Activated CD4-positive, CD25-positive, alpha-beta regulatory T cell treated with anti-CD3 and anti-CD28 coated beads, Interleukin-2, amount 50 U/mL, for 16 hours (primary cell): ENCODE data around the gene EARS2.
"Not testable (repeated sequence)": the region's sequence is repeated elsewhere in the genome, so short reads cannot be mapped to it uniquely, and the experiment has no call there.

Experiments
- DNase-seq: peaks from one replicate; pipeline ENCODE4 v3.0.0-alpha.2; 2020; ENCODE audit warnings: low read depth, low spot score

The EARS2 gene

DNA sequence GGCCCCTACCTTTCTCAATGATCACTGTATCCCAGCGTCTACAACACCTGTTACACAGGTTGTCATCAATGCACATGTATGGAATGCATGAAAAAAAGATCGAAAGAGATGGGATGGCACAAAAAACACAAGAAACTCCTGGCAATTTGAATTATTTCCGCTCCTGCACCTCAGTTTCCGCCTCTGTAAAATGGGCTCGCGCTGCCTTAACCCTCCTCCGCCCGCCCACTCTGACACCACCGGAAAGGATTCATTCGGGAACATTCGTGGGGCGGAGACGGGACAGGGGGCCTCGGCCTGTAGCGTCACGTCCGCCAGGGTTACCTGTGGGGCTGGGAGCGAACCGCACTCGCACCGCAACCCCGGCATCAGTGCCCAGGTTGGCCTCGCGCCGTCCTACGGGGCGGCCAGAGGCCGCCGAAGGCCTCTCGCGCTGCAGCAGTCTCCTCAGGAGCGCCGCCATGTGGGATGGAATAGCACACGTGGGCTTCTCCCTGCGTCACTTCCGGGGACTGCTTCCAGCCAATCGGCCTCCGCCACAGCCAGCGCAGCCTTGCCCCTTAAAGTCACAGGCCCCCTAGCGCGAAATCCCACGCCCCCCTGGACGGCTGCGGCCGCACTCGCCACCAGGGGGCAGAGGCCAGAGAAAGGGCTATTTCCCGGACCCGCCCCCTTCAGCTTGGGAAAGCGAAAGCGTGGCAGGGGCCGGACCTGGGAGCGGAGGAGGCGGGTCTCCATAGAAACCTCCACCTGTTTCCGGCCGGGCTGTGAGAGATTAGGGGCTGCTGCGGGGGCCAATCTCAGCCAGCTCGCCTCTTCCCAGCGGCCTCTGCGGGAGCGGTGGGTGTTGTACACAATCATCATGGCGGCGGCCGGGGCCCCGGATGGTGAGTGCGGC, at the start of gene EARS2, which contains the start of gene UBFD1:
EARS2 (minus strand) TSS at position 470 of the 898 bp plus-strand sequence; CDS start at position 463, 7 bp downstream.
UBFD1 (plus strand) TSS at position 847 of the 898 bp plus-strand sequence; CDS start at position 863, 16 bp downstream.
- peak; percentile 95 for DNase-seq

- DNase-seq: no peak
Measured at GRCh38 chr16:23597003-23597756, 40.0 kb upstream of the EARS2 start.

GRCh38 chr16:23595951-23596720, 39.0 kb upstream of the EARS2 start, which contains the start of gene NDUFAB1:
NDUFAB1 (minus strand) TSS chr16:23596316; CDS start chr16:23596290, 26 bp downstream.
- DNase-seq: peak; percentile 83

GRCh38 chr16:23595246-23595950, 38.2 kb upstream of the EARS2 start:
- DNase-seq: no peak

GRCh38 chr16:23594186-23594585, 37.0 kb upstream of the EARS2 start:
- no peak for DNase-seq

GRCh38 chr16:23590181-23590580, 33.0 kb upstream of the EARS2 start:
- no peak for DNase-seq

DNA sequence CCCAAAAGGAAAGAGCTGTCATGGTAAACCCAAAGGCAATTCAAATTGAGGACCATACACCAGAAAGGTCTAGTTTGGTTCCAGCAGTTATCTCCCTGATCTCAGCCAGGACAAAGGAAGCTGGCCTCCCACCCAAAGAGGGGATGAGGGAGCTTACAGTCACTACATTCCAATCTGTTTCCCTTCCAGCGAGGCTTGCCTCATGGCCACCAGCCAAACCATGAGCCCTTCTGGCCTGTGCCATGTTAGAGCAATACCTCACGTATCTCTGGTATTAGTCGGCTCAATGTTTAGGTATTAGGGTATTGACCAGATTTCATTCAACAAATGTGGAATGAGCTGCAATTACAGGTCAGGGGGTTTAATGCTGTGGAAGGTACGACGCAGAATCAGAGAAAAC, 30.6 kb upstream of the EARS2 start:
- DNase-seq: no peak

DNA sequence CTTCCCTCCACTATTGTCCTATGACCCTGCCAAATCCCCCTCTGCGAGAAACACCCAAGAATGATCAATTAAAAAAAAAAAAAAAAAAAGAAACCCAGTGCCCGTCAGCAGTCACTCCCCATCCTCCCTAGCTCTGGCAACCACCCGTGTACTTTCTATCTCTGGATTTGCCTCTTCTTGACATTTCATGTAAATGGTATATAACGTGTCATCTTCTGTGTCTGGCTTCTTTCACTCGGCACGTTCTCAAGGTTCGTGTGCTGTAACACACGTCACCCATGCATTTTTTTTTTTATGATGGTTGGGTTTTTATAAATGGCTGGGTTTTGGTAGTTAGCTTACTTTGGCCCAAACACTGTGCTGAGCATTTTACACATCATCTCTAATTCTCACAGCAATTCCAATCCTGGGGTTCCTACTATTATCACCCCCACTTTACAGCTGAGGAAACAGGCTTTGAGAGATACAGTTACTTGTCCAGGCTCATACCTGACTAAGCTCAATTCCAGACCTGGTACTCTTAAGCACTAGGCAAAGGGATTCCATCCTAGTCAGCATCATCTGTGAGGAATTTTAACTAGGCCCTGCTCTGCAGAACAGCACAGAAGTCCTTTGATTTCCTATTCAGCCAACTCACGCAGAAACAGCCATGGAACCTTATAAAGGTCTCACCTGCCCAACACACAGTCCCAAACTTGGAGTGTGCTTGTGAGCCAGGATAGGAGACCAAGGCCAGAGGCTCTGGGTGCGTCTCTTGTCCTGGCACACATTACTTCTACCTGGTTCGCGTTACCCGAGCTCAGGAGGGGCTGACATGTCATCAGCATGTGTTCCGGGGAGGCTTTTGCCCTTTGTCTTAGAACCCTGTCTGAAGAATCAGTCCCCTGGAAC, 27.3 kb upstream of the EARS2 start:
- DNase-seq: no peak

DNA sequence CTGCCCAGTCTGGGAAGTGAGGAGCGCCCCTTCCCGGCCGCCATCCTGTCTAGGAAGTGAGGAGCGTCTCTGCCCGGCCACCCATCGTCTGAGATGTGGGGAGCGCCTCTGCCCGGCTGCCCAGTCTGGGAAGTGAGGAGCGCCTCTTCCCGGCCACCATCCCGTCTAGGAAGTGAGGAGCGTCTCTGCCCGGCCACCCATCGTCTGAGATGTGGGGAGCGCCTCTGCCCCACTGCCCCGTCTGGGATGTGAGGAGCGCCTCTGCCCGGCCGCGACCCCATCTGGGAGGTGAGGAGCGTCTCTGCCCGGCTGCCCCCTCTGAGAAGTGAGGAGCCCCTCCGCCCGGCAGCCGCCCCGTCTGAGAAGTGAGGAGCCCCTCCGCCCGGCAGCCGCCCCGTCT, 26.1 kb upstream of the EARS2 start:
- not testable (repeated sequence) for DNase-seq

DNA sequence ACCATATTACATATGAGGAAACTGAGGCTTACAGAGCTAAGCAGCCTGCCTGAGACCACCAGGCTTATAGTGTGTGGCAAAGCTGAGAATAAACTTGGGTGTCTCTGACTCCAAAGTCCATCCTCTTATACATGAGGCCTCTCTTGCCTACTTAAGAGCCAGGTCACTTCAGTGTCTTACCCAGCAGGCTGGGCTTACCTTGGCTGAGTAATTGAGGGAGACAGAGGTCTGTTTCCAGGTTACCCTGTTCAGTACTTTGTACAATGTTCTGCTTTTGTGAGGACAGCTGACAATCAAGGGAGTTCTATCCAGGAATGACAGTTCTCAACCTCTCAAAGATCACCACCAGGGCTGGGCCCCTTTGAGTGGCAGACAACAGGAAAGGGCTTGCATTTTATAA, 24.6 kb upstream of the EARS2 start:
- no peak for DNase-seq

GRCh38 chr16:23580391-23580790, 23.2 kb upstream of the EARS2 start:
- no peak for DNase-seq

DNA sequence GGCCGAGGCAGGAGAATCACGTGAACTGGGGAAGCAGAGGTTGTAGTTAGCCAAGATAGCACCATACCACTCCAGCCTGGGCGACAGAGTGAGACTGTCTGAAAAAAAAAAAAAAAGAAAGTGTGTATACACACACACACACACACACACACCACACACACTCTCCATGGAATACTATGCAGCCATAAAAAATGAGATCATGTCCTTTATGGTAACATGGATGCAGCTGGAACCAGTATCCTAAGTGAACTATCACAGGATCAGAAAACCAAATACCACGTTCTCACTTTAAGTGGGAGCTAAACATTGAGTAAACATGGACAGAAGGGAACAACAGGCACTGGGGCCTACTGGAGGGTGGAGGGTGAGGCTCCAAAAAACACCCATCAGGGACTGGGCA, 22.2 kb upstream of the EARS2 start:
- no peak for DNase-seq

GRCh38 chr16:23578101-23578830, 21.1 kb upstream of the EARS2 start:
- no peak for DNase-seq

GRCh38 chr16:23577493-23577892, 20.3 kb upstream of the EARS2 start:
- DNase-seq: no peak

DNA sequence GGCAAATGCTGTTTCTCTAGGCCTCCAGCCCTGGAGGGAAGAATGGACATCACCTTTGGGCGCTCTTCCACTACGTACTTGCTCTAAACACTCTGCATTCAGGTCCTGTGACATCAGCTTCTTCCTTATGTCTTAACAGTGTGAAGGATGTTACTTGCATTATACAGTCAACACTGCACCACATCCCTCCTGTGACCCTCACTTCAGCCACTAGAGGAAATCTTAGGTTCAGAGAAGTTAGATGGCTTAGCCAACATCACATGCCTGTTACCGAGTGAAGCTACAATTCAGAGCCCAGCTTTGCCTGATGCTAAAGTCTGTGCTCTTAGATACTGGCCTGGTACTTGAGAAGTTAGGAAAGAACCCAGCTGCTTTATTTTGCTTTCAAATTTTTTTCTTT, 18.7 kb upstream of the EARS2 start:
- DNase-seq: no peak

GRCh38 chr16:23573817-23574216, 16.7 kb upstream of the EARS2 start:
- DNase-seq: no peak

DNA sequence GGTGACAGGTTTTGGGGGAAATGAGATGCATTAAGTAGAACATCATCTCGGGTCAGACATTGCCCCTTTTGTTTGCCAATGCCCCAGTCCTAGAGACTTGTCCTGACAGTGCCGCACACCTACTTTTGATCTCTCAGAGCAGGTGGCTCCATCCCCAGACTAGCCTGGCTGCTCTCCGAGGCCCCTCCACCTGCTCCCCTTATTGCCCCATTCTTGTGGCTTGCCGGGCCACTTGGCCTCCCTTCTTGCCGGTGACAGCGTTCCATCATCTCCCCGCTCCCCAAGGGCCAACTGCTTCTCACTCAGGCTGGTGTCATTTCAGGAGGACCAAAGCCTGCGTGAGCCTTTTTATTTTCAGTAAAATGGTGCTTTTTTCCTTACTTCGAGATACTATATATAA, 15.2 kb upstream of the EARS2 start:
- no peak for DNase-seq

DNA sequence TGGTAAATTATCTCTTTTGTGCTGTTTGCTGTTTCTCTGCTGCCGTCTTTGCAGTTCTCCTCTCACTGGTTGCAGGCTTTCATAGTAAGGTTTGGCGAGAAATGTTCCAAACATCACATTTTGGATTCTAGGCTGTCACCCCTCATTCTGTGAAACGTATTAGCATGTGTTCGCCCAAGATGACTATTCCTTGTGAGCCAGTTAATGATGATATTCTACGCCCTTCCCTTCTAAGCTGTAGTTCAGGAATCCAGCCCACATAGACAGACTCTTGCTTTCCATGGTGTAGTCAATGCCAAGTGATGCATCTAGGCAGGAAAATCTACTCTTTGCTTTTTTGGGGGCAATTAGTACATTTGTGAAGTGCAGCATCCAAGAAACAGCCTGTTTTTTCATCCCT, 14.7 kb upstream of the EARS2 start:
- no peak for DNase-seq

GRCh38 chr16:23570992-23571632, 14.0 kb upstream of the EARS2 start:
- no peak for DNase-seq
